Skeletal muscle tissue (tissue), 4 donors: ENCODE measurements around the gene LRRC59. TPM values are rescaled to one million over a fixed set of nuclear protein-coding genes. Genes with fewer than 3 reads are reported as not detected.

Experiments used
- H3K27ac ChIP-seq: one replicate; pipeline ENCODE4 v1.7.0; 2013; ENCODE audit warnings: mild to moderate bottlenecking, low read depth, low read length, inconsistent platforms
- H3K27me3 ChIP-seq, 3 donors: one replicate each; pipeline ENCODE4 v1.7.0; 2013; ENCODE audit warnings: low read length in 3 of 3; ENCODE audit not compliant: control insufficient read depth in 3 of 3, insufficient read depth in 3 of 3
- H3K36me3 ChIP-seq, 3 donors: one replicate each; pipeline ENCODE4 v1.7.0; 2013; ENCODE audit warnings: low read length in 3 of 3; ENCODE audit not compliant: control insufficient read depth in 3 of 3, insufficient read depth in 3 of 3
- H3K4me1 ChIP-seq, 3 donors: one replicate each; pipeline ENCODE4 v1.7.0; 2013; ENCODE audit warnings: low read length in 3 of 3, mild to moderate bottlenecking in 3 of 3; ENCODE audit not compliant: control insufficient read depth in 3 of 3, insufficient read depth in 3 of 3
- H3K4me3 ChIP-seq, 3 donors: one replicate each; pipeline ENCODE4 v1.7.0; 2013; ENCODE audit warnings: low read length in 3 of 3
- H3K9ac ChIP-seq, 3 donors: one replicate each; pipeline ENCODE4 v1.7.0; 2013; ENCODE audit warnings: low read length in 3 of 3, mild to moderate bottlenecking in 3 of 3, moderate library complexity in 2 of 3, low read depth in 1 of 3
- H3K9me3 ChIP-seq, 3 donors: one replicate each; pipeline ENCODE4 v1.7.0; 2013; ENCODE audit warnings: low read length in 3 of 3; ENCODE audit not compliant: control insufficient read depth in 3 of 3
- total RNA-seq: library from RNA; depleted of rRNA; stranded (reverse); fragments of >200 nt; gene quantifications from one replicate; pipeline ENCODE4 v1.2.3, GENCODE V29; 2014
- donor health status: Osteomylitis.

The LRRC59 gene
- total RNA-seq, result 43.3 TPM

GRCh38 chr17:50397111-50397918, at the start of gene LRRC59:
Gene LRRC59, minus strand, starts transcription at chr17:50397523. Its CDS starts 206 bp downstream, at chr17:50397317.
- Histone ChIP-seq H3K27me3 (no peaks in the 10 kb centered on the region), H3K27ac (peak within 1 kb of the TSS; percentile 61), H3K36me3 (peaks cover 22 to 28% (median 25%) of the 10 kb centered on the region in 3 donors), H3K4me3 (peak within 1 kb of the TSS; percentile 81 to 97 (median 96)), H3K4me1 (peaks cover 15 to 31% (median 29%) of the 10 kb centered on the region in 3 donors), H3K9ac (peak within 1 kb of the TSS; percentile 84 to 92 (median 88)), H3K9me3 (no peaks in the 10 kb centered on the region)

DNA sequence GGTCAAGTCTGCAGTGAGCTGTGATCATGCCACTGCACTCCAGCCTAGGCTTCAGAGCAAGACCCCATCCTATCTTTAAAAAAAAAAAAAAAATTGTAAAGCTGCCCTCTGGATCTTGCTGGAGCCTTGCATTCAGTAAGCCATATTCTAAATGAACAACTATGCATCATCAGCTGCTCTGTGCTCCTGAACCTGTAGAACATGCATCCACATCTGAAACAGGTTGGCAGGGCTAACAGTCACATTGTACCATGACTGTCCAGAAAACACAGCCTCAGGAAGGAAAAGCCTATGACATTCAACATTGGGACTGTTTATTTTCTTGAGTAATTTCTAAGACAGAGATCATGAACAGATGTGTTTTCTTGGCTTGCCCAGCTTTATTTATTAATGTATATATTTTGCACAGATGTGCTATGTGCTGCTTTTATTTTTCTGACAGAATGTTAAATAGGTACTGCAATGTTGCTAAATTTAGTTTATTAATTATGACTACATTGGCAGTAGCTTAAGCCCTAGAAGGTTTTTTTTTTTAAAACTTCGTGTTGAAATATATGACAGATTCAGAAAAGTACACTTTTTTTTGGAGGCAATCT, 48.5 kb upstream of the LRRC59 start:
- Histone ChIP-seq H3K9me3 (no peaks in the 10 kb centered on the region), H3K9ac (no peak overlapping the region), H3K4me1 (peaks cover 15 to 35% (median 17%) of the 10 kb centered on the region in 3 donors), H3K36me3 (no peaks in the 10 kb centered on the region), H3K27me3 (no peaks in the 10 kb centered on the region), H3K27ac (no peak overlapping the region), H3K4me3 (no peak overlapping the region)

DNA sequence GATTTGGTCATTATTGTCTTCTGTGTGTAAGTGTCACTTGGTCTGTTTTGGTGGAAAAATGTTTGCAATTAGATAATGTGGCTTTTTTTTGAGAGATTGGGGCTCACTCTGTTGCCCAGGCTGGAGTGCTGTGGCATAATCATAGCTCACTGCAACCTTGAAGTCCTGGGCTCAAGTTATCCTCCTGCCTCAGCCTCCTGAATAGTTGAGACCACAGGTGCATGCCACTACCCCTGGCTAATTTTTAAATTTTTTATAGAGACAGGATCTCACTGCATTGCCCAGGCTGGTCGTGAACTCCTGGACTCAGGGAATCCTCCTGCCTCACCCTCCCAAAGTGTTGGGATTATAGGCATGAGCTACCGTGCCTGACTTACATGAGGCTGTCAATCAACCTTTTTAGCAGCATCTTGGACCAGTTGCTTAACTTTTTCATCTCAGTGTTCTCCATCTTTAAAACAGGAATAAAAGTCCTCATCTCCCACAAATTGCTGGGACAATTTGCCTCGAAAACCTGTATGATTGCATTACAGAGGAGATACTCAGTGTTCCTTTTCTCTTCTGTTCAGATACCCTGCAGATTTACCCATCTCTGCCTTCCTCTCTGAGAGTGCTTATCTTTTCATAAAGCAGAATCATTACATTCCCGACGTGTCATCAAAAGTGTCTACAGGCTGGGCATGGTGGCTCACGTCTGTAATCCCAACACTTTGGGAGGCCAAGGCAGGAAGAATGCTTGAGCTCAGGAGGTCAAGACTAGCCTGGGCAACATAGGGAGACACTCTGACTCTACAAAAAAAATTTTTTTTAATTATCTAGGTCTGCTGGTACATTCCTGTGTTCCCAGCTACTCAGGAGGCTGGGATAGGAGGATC, 47.8 kb upstream of the LRRC59 start:
- H3K27me3 ChIP-seq, result no peaks in the 10 kb centered on the region
- H3K9me3 ChIP-seq, result no peaks in the 10 kb centered on the region
- H3K36me3 ChIP-seq, result no peaks in the 10 kb centered on the region
- peak overlapping the region; percentile 30 for H3K27ac ChIP-seq
- H3K4me3 ChIP-seq, result no peak overlapping the region
- peaks cover 23 to 43% (median 23%) of the 10 kb centered on the region in 3 donors for H3K4me1 ChIP-seq
- no peak overlapping the region for H3K9ac ChIP-seq

GRCh38 chr17:50443505-50443974, 46.2 kb upstream of the LRRC59 start:
- Histone ChIP-seq H3K27ac (peak overlapping the region; percentile 78), H3K27me3 (no peaks in the 10 kb centered on the region), H3K9me3 (no peaks in the 10 kb centered on the region), H3K4me1 (peaks cover 24 to 44% (median 25%) of the 10 kb centered on the region in 3 donors), H3K9ac (peak overlapping the region; percentile 55 to 82 (median 69)), H3K4me3 (peak overlapping the region in 2 of 3 donors; percentile 1 to 51), H3K36me3 (no peaks in the 10 kb centered on the region)

DNA sequence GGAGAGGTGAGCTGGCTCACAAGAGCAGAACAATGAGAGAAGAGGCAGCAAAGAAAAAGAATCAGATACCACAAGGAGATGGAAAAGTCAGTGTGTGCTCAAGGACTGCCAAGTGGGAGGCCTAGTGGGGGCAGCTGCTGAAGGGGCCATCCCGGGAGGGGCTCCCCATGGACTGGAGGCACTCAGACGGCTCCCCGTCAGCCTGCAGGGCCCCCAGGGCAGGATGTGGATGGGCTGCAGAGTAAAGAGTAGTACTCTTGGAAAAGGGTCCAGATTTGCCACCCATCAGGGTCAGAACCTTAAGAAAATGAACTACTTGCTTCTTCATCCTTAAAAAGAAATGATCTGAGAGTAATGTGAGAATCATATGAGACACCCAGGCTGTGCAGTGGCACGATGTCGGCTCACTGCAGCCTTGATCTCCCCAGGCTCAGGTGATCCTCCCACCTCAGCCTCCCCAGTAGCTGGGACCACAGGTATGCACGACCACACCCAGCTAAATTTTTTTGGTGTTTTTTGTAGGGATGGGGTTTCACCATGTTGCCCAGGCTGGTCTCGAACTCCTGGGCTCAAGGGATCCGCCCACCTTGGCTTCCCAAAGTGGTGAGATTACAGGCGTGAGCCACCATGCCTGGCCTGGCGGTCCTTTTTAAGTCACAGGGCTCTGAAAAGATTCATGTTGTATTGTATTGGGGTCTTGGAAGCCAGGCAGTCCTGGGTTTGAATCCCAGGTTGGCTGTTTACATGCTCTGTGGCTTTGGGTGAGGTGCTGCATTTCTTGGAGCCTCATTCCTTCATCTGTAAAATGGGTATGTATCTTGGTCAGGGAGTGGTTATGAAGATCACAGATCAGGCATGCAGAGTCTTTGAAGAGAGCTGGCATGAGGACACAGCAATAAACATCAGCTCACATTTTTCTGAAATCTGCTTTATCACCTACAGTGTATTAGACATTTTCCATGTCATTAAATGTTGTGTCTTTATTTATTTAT, 43.8 kb upstream of the LRRC59 start:
- H3K27me3 ChIP-seq, result no peaks in the 10 kb centered on the region
- peaks cover 22 to 37% (median 25%) of the 10 kb centered on the region in 3 donors for H3K4me1 ChIP-seq
- H3K36me3 ChIP-seq, result no peaks in the 10 kb centered on the region
- H3K9me3 ChIP-seq, result no peaks in the 10 kb centered on the region
- peak overlapping the region; percentile 67 for H3K27ac ChIP-seq
- peak overlapping the region; percentile 46 to 69 (median 62) for H3K9ac ChIP-seq
- H3K4me3 ChIP-seq, result peak overlapping the region in 1 of 3 donors; percentile 22

DNA sequence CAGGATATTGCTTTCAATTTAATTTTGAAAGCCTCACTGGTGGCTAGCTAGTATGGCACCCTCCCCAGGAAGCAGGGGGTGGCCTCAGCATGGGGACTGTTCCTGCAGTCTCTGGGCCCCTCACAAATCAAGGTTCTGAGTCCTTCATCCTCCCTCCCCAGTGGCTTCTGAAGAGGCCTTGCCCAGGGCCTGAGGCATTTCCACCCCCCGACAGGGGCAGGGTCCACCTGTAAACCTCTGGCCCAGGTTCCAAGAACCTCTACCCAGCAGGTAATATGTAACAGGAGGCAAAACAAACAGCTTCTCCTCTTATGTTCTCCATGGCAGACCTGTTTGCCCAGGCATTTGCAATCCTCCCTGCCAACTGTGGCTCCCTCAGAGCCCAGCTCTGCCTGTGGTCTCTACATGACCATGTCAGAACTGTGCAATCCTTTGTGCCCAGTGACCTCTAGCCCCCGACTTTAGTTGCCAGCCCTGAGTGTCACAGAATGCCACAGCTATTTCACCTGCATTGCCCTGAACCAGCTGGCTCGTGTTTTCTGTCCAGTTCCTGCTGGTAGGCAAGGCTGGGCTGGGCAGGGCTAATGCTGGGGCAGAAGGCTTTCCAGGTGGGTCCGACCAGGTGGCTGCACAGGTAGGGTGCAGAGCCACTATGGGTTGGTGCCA, 43.0 kb upstream of the LRRC59 start:
- Histone ChIP-seq H3K4me3 (peak overlapping the region in 1 of 3 donors; percentile 22), H3K9ac (peak overlapping the region; percentile 46 to 69 (median 62)), H3K27ac (peak overlapping the region; percentile 67), H3K9me3 (no peaks in the 10 kb centered on the region), H3K27me3 (no peaks in the 10 kb centered on the region), H3K36me3 (no peaks in the 10 kb centered on the region), H3K4me1 (peaks cover 22 to 34% (median 25%) of the 10 kb centered on the region in 3 donors)

- no peak overlapping the region for H3K27ac ChIP-seq
- H3K9me3 ChIP-seq, result no peaks in the 10 kb centered on the region
Observed at GRCh38 chr17:50439008-50439407, 41.7 kb upstream of the LRRC59 start.

GRCh38 chr17:50437409-50437808, 40.1 kb upstream of the LRRC59 start:
- Histone ChIP-seq H3K36me3 (peaks cover 0 to 2% (median 1%) of the 10 kb centered on the region in 3 donors), H3K9me3 (no peaks in the 10 kb centered on the region), H3K27ac (no peak overlapping the region), H3K4me3 (no peak overlapping the region), H3K27me3 (no peaks in the 10 kb centered on the region), H3K4me1 (peaks cover 20 to 28% (median 27%) of the 10 kb centered on the region in 3 donors), H3K9ac (no peak overlapping the region)

More at GRCh38 chr17:50439008-50439407, 41.7 kb upstream of the LRRC59 start:
- no peak overlapping the region for H3K9ac ChIP-seq
- no peak overlapping the region for H3K4me3 ChIP-seq
- peaks cover 20 to 22% (median 22%) of the 10 kb centered on the region in 3 donors for H3K4me1 ChIP-seq
- H3K36me3 ChIP-seq, result no peaks in the 10 kb centered on the region
- no peaks in the 10 kb centered on the region for H3K27me3 ChIP-seq
